Tibial nerve (tissue), 4 donors: ENCODE measurements around the gene POLR3A. TPM values are rescaled to one million over a fixed set of nuclear protein-coding genes. Genes with fewer than 3 reads are reported as not detected.

Experiments used
- DNase-seq, 2 donors: peaks; one replicate each; pipeline ENCODE4 v3.0.0-alpha.2; 2019; ENCODE audit warnings: low spot score in 2 of 2
- H3K27ac ChIP-seq, 4 donors: fragments of 200-600 bp; sonication (generic) in 3 of 4; one replicate each; pipeline ENCODE4 v1.5.1; 2017 to 2019; ENCODE audit warnings: mild to moderate bottlenecking in 1 of 4
- H3K27me3 ChIP-seq, 2 donors: fragments of 200-600 bp; sonication (generic) in 1 of 2; one replicate each; pipeline versions ENCODE4 v1.5.1 to v1.6.0; 2017 to 2019
- H3K36me3 ChIP-seq, 3 donors: fragments of 200-600 bp; sonication (generic); one replicate each; pipeline ENCODE4 v1.5.1; 2018 to 2019
- H3K4me1 ChIP-seq, 4 donors: fragments of 200-600 bp; sonication (generic) in 3 of 4; one replicate each; pipeline ENCODE4 v1.5.1; 2017 to 2019
- H3K4me3 ChIP-seq, 4 donors: fragments of 200-600 bp; sonication (generic) in 3 of 4; one replicate each; pipeline ENCODE4 v1.5.1; 2017 to 2019; ENCODE audit warnings: mild to moderate bottlenecking in 1 of 4, moderate library complexity in 1 of 4
- H3K9me3 ChIP-seq, 4 donors: fragments of 200-600 bp; sonication (generic) in 3 of 4; one replicate each; pipeline ENCODE4 v1.5.1; 2017 to 2019
- EP300 ChIP-seq, 2 donors: sonication (generic); formaldehyde crosslinking; IDR thresholded peaks; one replicate each; pipeline ENCODE4 v1.6.1; 2017; ENCODE audit warnings: antibody characterized with exemption in 2 of 2, mild to moderate bottlenecking in 1 of 2
- POLR2A ChIP-seq, 2 donors: fragments of 450-650 bp; IDR thresholded peaks; one replicate each; pipeline ENCODE4 v1.6.1; 2017; ENCODE audit warnings: antibody characterized with exemption in 2 of 2, mild to moderate bottlenecking in 2 of 2, moderate library complexity in 2 of 2
- WGBS, 2 donors: methylation state at CpG; one replicate each; pipeline ENCODE4 v1.1.5; 2018; 5-methylcytosine and 5-hydroxymethylcytosine counted together
- total RNA-seq, 4 donors: library from RNA; depleted of rRNA; stranded (reverse); fragments of >200 nt; gene quantifications; one replicate each; pipeline ENCODE4 v1.1.0, GENCODE V29; 2016
- TF ChIP-seq, protein P1 (sequence below), 5 experiments: fragments of 200-600 bp in 3 of 5; fragments of 450-650 bp in 2 of 5; sonication (generic) in 3 of 5; IDR thresholded peaks; one replicate each; pipeline ENCODE4 v1.5.1; 2016 to 2019; ENCODE audit warnings: antibody characterized with exemption in 5 of 5, mild to moderate bottlenecking in 3 of 5, moderate library complexity in 2 of 5

The POLR3A gene
- total RNA-seq, 4 donors from 2014 or later, result 10.2 to 16.8 (median 11.4) TPM

DNA sequence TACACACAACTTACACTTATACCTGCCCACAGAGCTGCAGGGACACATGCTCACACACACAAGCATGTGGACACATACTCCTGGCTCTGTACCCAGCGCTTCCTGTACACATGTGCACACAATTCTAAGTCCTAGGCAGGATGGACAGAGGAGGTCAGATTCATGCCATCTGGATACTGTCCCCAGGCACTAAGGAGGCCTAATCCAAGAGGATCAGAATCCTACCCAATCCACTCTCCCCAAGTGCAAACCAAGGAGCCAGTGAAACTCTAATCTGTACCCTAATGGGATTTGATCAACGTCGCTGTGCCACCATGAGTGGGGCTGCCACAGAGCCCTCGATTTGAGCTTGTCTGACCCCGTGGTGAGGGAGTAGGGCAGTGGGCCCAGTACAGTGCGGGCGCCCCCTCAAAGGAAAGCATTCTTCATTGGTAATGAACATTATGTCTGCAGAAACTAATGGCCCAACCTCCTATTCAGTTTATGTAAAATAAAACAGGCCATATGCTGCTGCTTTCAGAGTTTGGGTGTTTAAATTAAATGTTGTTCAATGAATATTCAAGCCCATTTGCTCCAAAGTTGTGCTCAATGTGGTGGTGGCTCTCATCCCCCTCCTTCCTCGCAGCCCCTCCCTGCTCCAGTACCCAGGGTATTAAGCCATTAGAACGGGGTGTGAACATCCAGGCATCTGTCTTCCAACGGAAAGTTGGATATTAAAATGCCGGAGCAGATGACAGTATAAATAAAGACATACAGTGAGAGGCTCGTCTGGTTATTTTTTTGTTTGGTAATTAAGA is 30.8 kb upstream of the POLR3A start:
- DNase-seq, result no peak
- WGBS, 2 donors, result 64 to 78% methylated on average over 12 of the region's 12 CpGs

GRCh38 chr10:78058562-78058961 is 29.2 kb upstream of the POLR3A start:
- no peaks in the 10 kb centered on the region for H3K9me3 ChIP-seq
- H3K27ac ChIP-seq, result no peak overlapping the region
- DNase-seq, result no peak
- 69 to 75% methylated on average over 5 of the region's 5 CpGs for WGBS, 2 donors
- no peaks in the 10 kb centered on the region for H3K27me3 ChIP-seq
- H3K4me1 ChIP-seq, result no peaks in the 10 kb centered on the region
- no peak overlapping the region for H3K4me3 ChIP-seq
- peaks cover 0 to 21% (median 0%) of the 10 kb centered on the region in 3 donors for H3K36me3 ChIP-seq
- TF ChIP-seq POLR2A (IDR thresholded peaks at IDR 0.05) (no peak), EP300 (IDR thresholded peaks at IDR 0.05) (no peak)
- TF ChIP-seq, protein P1, sequence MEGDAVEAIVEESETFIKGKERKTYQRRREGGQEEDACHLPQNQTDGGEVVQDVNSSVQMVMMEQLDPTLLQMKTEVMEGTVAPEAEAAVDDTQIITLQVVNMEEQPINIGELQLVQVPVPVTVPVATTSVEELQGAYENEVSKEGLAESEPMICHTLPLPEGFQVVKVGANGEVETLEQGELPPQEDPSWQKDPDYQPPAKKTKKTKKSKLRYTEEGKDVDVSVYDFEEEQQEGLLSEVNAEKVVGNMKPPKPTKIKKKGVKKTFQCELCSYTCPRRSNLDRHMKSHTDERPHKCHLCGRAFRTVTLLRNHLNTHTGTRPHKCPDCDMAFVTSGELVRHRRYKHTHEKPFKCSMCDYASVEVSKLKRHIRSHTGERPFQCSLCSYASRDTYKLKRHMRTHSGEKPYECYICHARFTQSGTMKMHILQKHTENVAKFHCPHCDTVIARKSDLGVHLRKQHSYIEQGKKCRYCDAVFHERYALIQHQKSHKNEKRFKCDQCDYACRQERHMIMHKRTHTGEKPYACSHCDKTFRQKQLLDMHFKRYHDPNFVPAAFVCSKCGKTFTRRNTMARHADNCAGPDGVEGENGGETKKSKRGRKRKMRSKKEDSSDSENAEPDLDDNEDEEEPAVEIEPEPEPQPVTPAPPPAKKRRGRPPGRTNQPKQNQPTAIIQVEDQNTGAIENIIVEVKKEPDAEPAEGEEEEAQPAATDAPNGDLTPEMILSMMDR (IDR thresholded peaks at IDR 0.05), result no peak

More for the DNA sequence above, 30.8 kb upstream of the POLR3A start:
- Histone ChIP-seq H3K27me3 (no peaks in the 10 kb centered on the region), H3K4me1 (no peaks in the 10 kb centered on the region), H3K9me3 (no peaks in the 10 kb centered on the region), H3K27ac (no peak overlapping the region), H3K4me3 (no peak overlapping the region), H3K36me3 (peaks cover 0 to 7% (median 0%) of the 10 kb centered on the region in 3 donors)
- TF ChIP-seq, protein P1 (IDR thresholded peaks at IDR 0.05), result no peak
- TF ChIP-seq POLR2A (IDR thresholded peaks at IDR 0.05) (no peak), EP300 (IDR thresholded peaks at IDR 0.05) (no peak)

GRCh38 chr10:78053211-78053868 is 24.0 kb upstream of the POLR3A start:
- H3K9me3 ChIP-seq, result no peaks in the 10 kb centered on the region
- no peak for TF ChIP-seq POLR2A (IDR thresholded peaks at IDR 0.05)
- TF ChIP-seq, protein P1 (IDR thresholded peaks at IDR 0.05), result no peak
- no peak for TF ChIP-seq EP300 (IDR thresholded peaks at IDR 0.05)
- no peak overlapping the region for H3K27ac ChIP-seq
- no peak for DNase-seq
- H3K4me3 ChIP-seq, result no peak overlapping the region
- no peaks in the 10 kb centered on the region for H3K27me3 ChIP-seq
- no peaks in the 10 kb centered on the region for H3K4me1 ChIP-seq
- WGBS, 2 donors, result 74 to 78% methylated on average over 7 of the region's 7 CpGs
- peaks cover 0 to 41% (median 0%) of the 10 kb centered on the region in 3 donors for H3K36me3 ChIP-seq

GRCh38 chr10:78049851-78050250 is 20.5 kb upstream of the POLR3A start:
- peaks cover 0 to 31% (median 0%) of the 10 kb centered on the region in 3 donors for H3K36me3 ChIP-seq
- peaks cover 0 to 14% (median 0%) of the 10 kb centered on the region in 4 donors for H3K4me1 ChIP-seq
- TF ChIP-seq, protein P1 (IDR thresholded peaks at IDR 0.05), result no peak
- TF ChIP-seq POLR2A (IDR thresholded peaks at IDR 0.05), result no peak
- no peak for TF ChIP-seq EP300 (IDR thresholded peaks at IDR 0.05)
- DNase-seq, result no peak
- no peak overlapping the region for H3K4me3 ChIP-seq
- H3K27ac ChIP-seq, result no peak overlapping the region
- H3K9me3 ChIP-seq, result no peaks in the 10 kb centered on the region
- no peaks in the 10 kb centered on the region for H3K27me3 ChIP-seq
- 50 to 67% methylated on average over 1 of the region's 1 CpG for WGBS, 2 donors
